Measurements from ENCODE around the gene JRKL.
"Not testable (repeated sequence)": the region's sequence is repeated elsewhere in the genome, so short reads cannot be mapped to it uniquely, and the experiment has no call there.

JRKL gene

GRCh38 chr11:96393753-96394348, 4.0 kb downstream of the JRKL start:
- DNase-seq (ENCODE audit: low read depth in 2 of 3, low spot score in 1 of 3): no peak

GRCh38 chr11:96394773-96395172, 5.0 kb downstream of the JRKL start:
- DNase-seq (ENCODE audit: low read depth in 2 of 3, low spot score in 1 of 3): no peak

DNA sequence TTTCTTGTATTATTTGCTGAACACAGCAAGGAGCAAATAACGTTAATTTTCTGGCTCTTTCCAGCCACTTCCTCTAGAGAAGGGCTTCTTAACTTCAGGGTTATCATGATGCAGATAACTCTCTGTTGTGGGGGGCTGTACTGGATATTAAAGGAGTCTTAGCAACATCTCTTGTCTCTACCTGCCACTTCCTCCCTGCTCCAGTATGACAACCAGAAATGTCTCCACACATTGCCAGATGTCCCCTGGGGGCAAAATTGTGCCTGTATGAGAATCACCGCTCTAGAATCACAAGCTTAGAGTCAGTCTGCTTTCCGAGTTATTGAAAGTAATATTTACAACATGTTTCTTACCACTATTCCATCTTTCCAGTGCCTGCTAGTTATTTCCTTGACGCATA, 6.8 kb downstream of the JRKL start:
- DNase-seq (ENCODE audit: low read depth in 2 of 3, low spot score in 1 of 3): no peak

GRCh38 chr11:96397863-96398262, 8.1 kb downstream of the JRKL start:
- no peak for DNase-seq (ENCODE audit: low read depth in 2 of 3, low spot score in 1 of 3)

- DNase-seq (ENCODE audit: low read depth in 2 of 3, low spot score in 1 of 3): no peak
Measured at GRCh38 chr11:96400697-96401096, 10.9 kb downstream of the JRKL start.

GRCh38 chr11:96411412-96411811, 21.6 kb downstream of the JRKL start:
- not testable (repeated sequence) for DNase-seq (ENCODE audit: low read depth in 2 of 3, low spot score in 1 of 3)

GRCh38 chr11:96412761-96413381, 23.1 kb downstream of the JRKL start:
- no peak for DNase-seq (ENCODE audit: low read depth in 2 of 3, low spot score in 1 of 3)

- DNase-seq (ENCODE audit: low read depth in 2 of 3, low spot score in 1 of 3): no peak
Measured at GRCh38 chr11:96413408-96413807, 23.6 kb downstream of the JRKL start.

GRCh38 chr11:96424693-96425092, 34.9 kb downstream of the JRKL start:
- no peak for DNase-seq (ENCODE audit: low read depth in 2 of 3, low spot score in 1 of 3)

GRCh38 chr11:96430668-96431067, 40.9 kb downstream of the JRKL start:
- no peak for DNase-seq (ENCODE audit: low read depth in 2 of 3, low spot score in 1 of 3)

GRCh38 chr11:96432654-96433053, 42.8 kb downstream of the JRKL start:
- DNase-seq (ENCODE audit: low read depth in 2 of 3, low spot score in 1 of 3): not testable (repeated sequence)

Measured in stimulated activated CD4-positive, alpha-beta T cell treated with anti-CD3 and anti-CD28 coated beads, Interleukin-12 subunit alpha, Interleukin-12 subunit beta, amount 100 ng/mL, for 48 hours (primary cell).